Measurements from ENCODE around the gene TANGO6.

The TANGO6 gene

GRCh38 chr16:68951991-68952877 lies 108.9 kb downstream of the TANGO6 start:
- no peaks in the 10 kb centered on the region for H3K9me2 ChIP-seq (replicated peaks; ENCODE audit: insufficient read depth, low read length)
- H3K9ac ChIP-seq (ENCODE audit: low read length), result no peak overlapping the region
- no peak overlapping the region for H3K4me2 ChIP-seq (ENCODE audit: low read depth, low read length)
- no peak overlapping the region for H3K4me3 ChIP-seq (ENCODE audit: low read length)
- no peak overlapping the region for H3K27ac ChIP-seq (ENCODE audit: low read length)
- TF ChIP-seq CTCF (IDR thresholded peaks at IDR 0.05; ENCODE audit: low read length) (no peak), EZH2 (optimal IDR thresholded peaks at IDR 0.05; ENCODE audit: low read depth, low read length) (no peak), EZH2phosphoT487 (IDR thresholded peaks at IDR 0.05; ENCODE audit: low read length) (no peak)
- H3K4me1 ChIP-seq (ENCODE audit: low read length), result no peaks in the 10 kb centered on the region
- DNase-seq, result no peak
- H3F3A ChIP-seq (ENCODE audit: insufficient read depth, low read length), result no peaks in the 10 kb centered on the region
- no peaks in the 10 kb centered on the region for H3K27me3 ChIP-seq (replicated peaks; ENCODE audit: insufficient read depth, low read length)
- H3K36me3 ChIP-seq (replicated peaks; ENCODE audit: insufficient read depth, low read length), result no peaks in the 10 kb centered on the region
- H2AFZ ChIP-seq (ENCODE audit: low read length), result no peak overlapping the region
- H3K79me2 ChIP-seq (ENCODE audit: low read length), result no peaks in the 10 kb centered on the region
- H4K20me1 ChIP-seq (ENCODE audit: insufficient read depth, low read length), result no peaks in the 10 kb centered on the region
- H3K9me3 ChIP-seq (replicated peaks; ENCODE audit: insufficient read depth, low read length), result no peaks in the 10 kb centered on the region

- Histone ChIP-seq H2AFZ (ENCODE audit: low read length) (no peak overlapping the region), H3K9me3 (replicated peaks; ENCODE audit: insufficient read depth, low read length) (no peaks in the 10 kb centered on the region), H3K9me2 (replicated peaks; ENCODE audit: insufficient read depth, low read length) (no peaks in the 10 kb centered on the region), H3K9ac (ENCODE audit: low read length) (no peak overlapping the region), H3K4me3 (ENCODE audit: low read length) (no peak overlapping the region), H3K27me3 (replicated peaks; ENCODE audit: insufficient read depth, low read length) (no peaks in the 10 kb centered on the region), H3K4me1 (ENCODE audit: low read length) (no peaks in the 10 kb centered on the region), H3K36me3 (replicated peaks; ENCODE audit: insufficient read depth, low read length) (no peaks in the 10 kb centered on the region), H3K79me2 (ENCODE audit: low read length) (no peaks in the 10 kb centered on the region), H3F3A (ENCODE audit: insufficient read depth, low read length) (no peaks in the 10 kb centered on the region), H3K4me2 (ENCODE audit: low read depth, low read length) (no peak overlapping the region), H3K27ac (ENCODE audit: low read length) (no peak overlapping the region), H4K20me1 (ENCODE audit: insufficient read depth, low read length) (no peaks in the 10 kb centered on the region)
- TF ChIP-seq EZH2 (optimal IDR thresholded peaks at IDR 0.05; ENCODE audit: low read depth, low read length) (no peak), EZH2phosphoT487 (IDR thresholded peaks at IDR 0.05; ENCODE audit: low read length) (no peak), CTCF (IDR thresholded peaks at IDR 0.05; ENCODE audit: low read length) (no peak)
- DNase-seq, result no peak
Observed at GRCh38 chr16:68954911-68955635, 111.7 kb downstream of the TANGO6 start.

- H3K79me2 ChIP-seq (ENCODE audit: low read length), result no peaks in the 10 kb centered on the region
- no peaks in the 10 kb centered on the region for H3F3A ChIP-seq (ENCODE audit: insufficient read depth, low read length)
- TF ChIP-seq CTCF (IDR thresholded peaks at IDR 0.05; ENCODE audit: low read length), result no peak
- TF ChIP-seq EZH2 (optimal IDR thresholded peaks at IDR 0.05; ENCODE audit: low read depth, low read length), result no peak
- TF ChIP-seq EZH2phosphoT487 (IDR thresholded peaks at IDR 0.05; ENCODE audit: low read length), result no peak
- no peaks in the 10 kb centered on the region for H3K36me3 ChIP-seq (replicated peaks; ENCODE audit: insufficient read depth, low read length)
- no peak overlapping the region for H3K27ac ChIP-seq (ENCODE audit: low read length)
- no peaks in the 10 kb centered on the region for H3K27me3 ChIP-seq (replicated peaks; ENCODE audit: insufficient read depth, low read length)
- H3K4me1 ChIP-seq (ENCODE audit: low read length), result no peaks in the 10 kb centered on the region
- DNase-seq, result no peak
- H3K9ac ChIP-seq (ENCODE audit: low read length), result no peak overlapping the region
- H3K9me3 ChIP-seq (replicated peaks; ENCODE audit: insufficient read depth, low read length), result no peaks in the 10 kb centered on the region
- H3K9me2 ChIP-seq (replicated peaks; ENCODE audit: insufficient read depth, low read length), result no peaks in the 10 kb centered on the region
- no peak overlapping the region for H2AFZ ChIP-seq (ENCODE audit: low read length)
- no peak overlapping the region for H3K4me2 ChIP-seq (ENCODE audit: low read depth, low read length)
- no peak overlapping the region for H3K4me3 ChIP-seq (ENCODE audit: low read length)
- no peaks in the 10 kb centered on the region for H4K20me1 ChIP-seq (ENCODE audit: insufficient read depth, low read length)
Observed at GRCh38 chr16:68960910-68961309, 117.6 kb downstream of the TANGO6 start.

All from MM.1S (cell line).